Progenitor cell of endocrine pancreas (in vitro differentiated cells): ENCODE data around the gene H2AZ2. TPM values are rescaled to one million over a fixed set of nuclear protein-coding genes. Genes with fewer than 3 reads are reported as not detected.

Experiments used
- DNase-seq: peaks from one replicate; pipeline ENCODE4 v3.0.0; 2021; ENCODE audit warnings: low spot score; ENCODE audit not compliant: unreplicated experiment
- H3K27ac Mint-ChIP-seq: 2 replicates; pipeline ENCODE4 v1.8.0; 2021; ENCODE audit warnings: mild to moderate bottlenecking, moderate library complexity, mixed read lengths
- H3K27me3 Mint-ChIP-seq: 2 replicates; pipeline ENCODE4 v1.8.0; 2021; ENCODE audit warnings: mixed read lengths
- H3K36me3 Mint-ChIP-seq: 2 replicates; pipeline ENCODE4 v1.8.0; 2022; ENCODE audit warnings: mixed read lengths; ENCODE audit not compliant: insufficient read depth
- H3K4me1 Mint-ChIP-seq: 2 replicates; pipeline ENCODE4 v1.8.0; 2021; ENCODE audit warnings: low read depth, mixed read lengths
- H3K4me3 Mint-ChIP-seq: 2 replicates; pipeline ENCODE4 v1.8.0; 2021; ENCODE audit warnings: low read depth, mild to moderate bottlenecking, moderate library complexity, mixed read lengths
- H3K9me3 Mint-ChIP-seq: 2 replicates; pipeline ENCODE4 v1.8.0; 2021; ENCODE audit warnings: low read depth, mixed read lengths
- CTCF ChIP-seq: fragments of 200-600 bp; sonication (generic); IDR thresholded peaks from one replicate; pipeline ENCODE4 v1.5.0; 2021; ENCODE audit warnings: antibody characterized with exemption, mild to moderate bottlenecking; ENCODE audit not compliant: unreplicated experiment
- long read RNA-seq: library from polyadenylated mRNA; unstranded; transcript quantifications from one replicate; pipeline ENCODE4 v2.0.0, GENCODE V29; 2020
- total RNA-seq: library from RNA; stranded (reverse); gene quantifications from 2 replicates; pipeline ENCODE4 v1.2.1, GENCODE V29; 2021

The H2AZ2 gene
- total RNA-seq, result 220 and 244 TPM in 2 replicates
- long read RNA-seq, partial matches to known transcripts, result 2 of 22 reads
- long read RNA-seq, other reads (novel, unspliced or antisense), result 17 of 22 reads

- Mint-ChIP-seq H3K36me3 (no peaks in the 10 kb centered on the region), H3K4me3 (peak within 1 kb of the TSS; percentile 92), H3K9me3 (no peaks in the 10 kb centered on the region), H3K4me1 (peaks cover 16% of the 10 kb centered on the region), H3K27me3 (no peaks in the 10 kb centered on the region), H3K27ac (peak within 1 kb of the TSS; percentile 100)
- TF ChIP-seq CTCF, result no peak
- DNase-seq, result peak; percentile 100
These were observed at the start of gene H2AZ2 for GRCh38 chr7:44847920-44848634. TSS of gene H2AZ2 (minus strand) at chr7:44848087. CDS start at chr7:44847971, 116 bp downstream.

- TF ChIP-seq CTCF, result no peak
- no peak for DNase-seq
- Mint-ChIP-seq H3K4me1 (peaks cover 6% of the 10 kb centered on the region), H3K27me3 (peaks cover 8% of the 10 kb centered on the region), H3K27ac (no peak overlapping the region), H3K4me3 (no peak overlapping the region), H3K9me3 (no peaks in the 10 kb centered on the region), H3K36me3 (no peaks in the 10 kb centered on the region)
These were observed 49.4 kb upstream of the H2AZ2 start for GRCh38 chr7:44897309-44897708.

GRCh38 chr7:44894888-44895580 is 47.1 kb upstream of the H2AZ2 start:
- Mint-ChIP-seq H3K27ac (no peak overlapping the region), H3K4me3 (no peak overlapping the region), H3K9me3 (no peaks in the 10 kb centered on the region), H3K4me1 (peaks cover 6% of the 10 kb centered on the region), H3K27me3 (peaks cover 14% of the 10 kb centered on the region), H3K36me3 (no peaks in the 10 kb centered on the region)
- DNase-seq, result no peak
- TF ChIP-seq CTCF, result no peak

- peaks cover 6% of the 10 kb centered on the region for H3K4me1 Mint-ChIP-seq
- no peak overlapping the region for H3K4me3 Mint-ChIP-seq
- no peaks in the 10 kb centered on the region for H3K36me3 Mint-ChIP-seq
- no peak for TF ChIP-seq CTCF
- peak overlapping the region; percentile 57 for H3K27ac Mint-ChIP-seq
- DNase-seq, result no peak
- H3K9me3 Mint-ChIP-seq, result no peaks in the 10 kb centered on the region
- peaks cover 18% of the 10 kb centered on the region for H3K27me3 Mint-ChIP-seq
These were observed 45.9 kb upstream of the H2AZ2 start for GRCh38 chr7:44893710-44894234.

- no peak overlapping the region for H3K27ac Mint-ChIP-seq
- no peak overlapping the region for H3K4me3 Mint-ChIP-seq
- peaks cover 6% of the 10 kb centered on the region for H3K4me1 Mint-ChIP-seq
- H3K9me3 Mint-ChIP-seq, result no peaks in the 10 kb centered on the region
- H3K27me3 Mint-ChIP-seq, result peaks cover 20% of the 10 kb centered on the region
- no peak for TF ChIP-seq CTCF
- no peaks in the 10 kb centered on the region for H3K36me3 Mint-ChIP-seq
- no peak for DNase-seq
These were observed 43.9 kb upstream of the H2AZ2 start for GRCh38 chr7:44891791-44892190.
